ENCODE data around the gene GRIA3.

The GRIA3 gene

DNA sequence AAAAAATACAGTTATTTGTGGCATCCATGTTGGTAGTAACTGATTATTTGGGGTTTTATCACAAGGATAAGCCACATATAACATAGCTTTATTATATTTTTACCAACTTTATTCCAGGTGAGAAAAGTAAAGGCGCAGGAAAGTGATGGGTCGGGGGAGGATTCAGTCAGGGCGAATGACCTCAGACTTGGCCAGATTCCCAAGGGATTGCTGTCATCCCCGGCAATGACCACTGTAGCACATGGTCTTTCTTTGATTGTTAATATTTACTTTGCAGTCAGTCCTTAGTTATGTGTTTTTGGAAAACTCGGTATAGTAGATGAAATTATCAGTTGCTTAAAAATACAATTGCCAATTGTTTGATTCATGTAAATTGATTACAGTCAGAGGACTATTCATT is 17.6 kb downstream of the GRIA3 start:
- DNase-seq: no peak

DNA sequence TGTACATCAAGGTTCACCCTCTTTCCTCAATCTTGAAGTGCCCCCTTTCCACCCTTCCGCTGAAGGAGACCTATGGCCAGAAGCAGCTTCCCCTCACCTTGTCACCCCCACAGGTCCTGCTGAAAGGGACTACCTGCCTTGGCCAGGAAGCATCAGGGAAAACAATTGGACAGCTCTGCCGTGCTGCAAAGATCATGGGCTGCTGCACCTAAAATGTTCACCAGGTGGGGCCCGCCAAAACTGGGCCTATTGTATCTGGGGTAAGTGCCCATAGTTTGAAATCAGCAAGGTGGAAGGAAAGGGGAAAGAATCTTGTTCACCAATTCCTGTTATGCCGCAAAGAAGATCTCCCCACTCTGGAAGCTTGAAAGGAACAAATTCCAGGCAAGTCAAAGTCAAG is 18.4 kb downstream of the GRIA3 start:
- DNase-seq: no peak

DNA sequence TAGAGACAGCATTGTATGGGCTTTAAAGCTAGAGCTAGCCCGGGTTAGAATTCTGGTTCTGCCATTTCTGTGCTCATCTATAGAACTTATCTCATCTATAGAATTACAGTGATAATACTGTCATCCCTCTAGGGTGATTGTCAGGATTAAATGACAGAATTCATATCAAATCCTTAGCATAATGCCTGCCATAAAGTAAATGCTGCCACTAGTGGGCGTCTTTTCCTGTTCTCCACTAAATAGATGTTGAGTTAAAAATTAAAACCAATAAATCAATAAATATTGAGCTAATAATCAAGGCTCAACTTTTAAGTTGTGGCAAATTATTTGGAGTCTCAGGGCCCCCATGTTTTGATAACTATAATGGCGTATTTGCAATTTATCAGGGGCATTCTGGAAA is 19.7 kb downstream of the GRIA3 start:
- DNase-seq: no peak

DNA sequence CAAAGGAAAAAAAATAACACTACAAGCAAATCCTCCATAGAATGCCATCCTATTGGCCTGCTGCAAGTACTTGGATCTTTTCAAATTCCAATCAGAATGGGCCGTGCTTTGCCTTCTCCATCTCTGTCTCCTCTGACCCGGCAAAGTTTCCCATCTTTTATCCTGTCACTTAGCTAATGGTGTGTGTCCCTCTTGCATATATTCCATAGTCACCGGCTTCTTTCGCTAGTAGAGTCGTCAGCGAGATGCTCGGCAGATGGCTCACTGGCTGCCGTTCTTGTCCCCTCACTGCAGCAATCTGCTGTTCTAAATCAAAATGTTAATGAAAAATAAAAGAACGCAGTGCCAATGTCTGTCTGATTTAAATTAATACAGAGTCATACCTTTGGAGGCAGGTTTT is 22.1 kb downstream of the GRIA3 start:
- DNase-seq: no peak

DNA sequence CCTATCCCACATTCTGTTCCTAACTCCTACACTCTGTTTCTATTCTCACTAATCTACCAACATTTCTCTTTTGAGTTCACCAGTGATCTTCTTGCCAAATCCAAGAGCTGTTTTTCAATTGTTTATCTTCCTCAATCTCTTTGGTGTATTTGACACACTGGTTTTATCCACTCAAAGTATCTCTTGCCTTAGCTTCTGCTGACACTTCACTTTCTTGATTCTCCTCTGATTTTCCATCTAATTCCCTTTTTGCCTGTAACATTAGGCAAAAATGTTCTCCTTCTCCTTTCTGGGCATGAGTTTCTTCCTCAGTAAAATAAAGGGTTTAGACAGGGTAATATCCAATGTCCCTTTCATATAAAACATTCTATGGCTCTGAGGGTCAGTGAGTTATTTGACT is 26.2 kb downstream of the GRIA3 start:
- DNase-seq: no peak

DNA sequence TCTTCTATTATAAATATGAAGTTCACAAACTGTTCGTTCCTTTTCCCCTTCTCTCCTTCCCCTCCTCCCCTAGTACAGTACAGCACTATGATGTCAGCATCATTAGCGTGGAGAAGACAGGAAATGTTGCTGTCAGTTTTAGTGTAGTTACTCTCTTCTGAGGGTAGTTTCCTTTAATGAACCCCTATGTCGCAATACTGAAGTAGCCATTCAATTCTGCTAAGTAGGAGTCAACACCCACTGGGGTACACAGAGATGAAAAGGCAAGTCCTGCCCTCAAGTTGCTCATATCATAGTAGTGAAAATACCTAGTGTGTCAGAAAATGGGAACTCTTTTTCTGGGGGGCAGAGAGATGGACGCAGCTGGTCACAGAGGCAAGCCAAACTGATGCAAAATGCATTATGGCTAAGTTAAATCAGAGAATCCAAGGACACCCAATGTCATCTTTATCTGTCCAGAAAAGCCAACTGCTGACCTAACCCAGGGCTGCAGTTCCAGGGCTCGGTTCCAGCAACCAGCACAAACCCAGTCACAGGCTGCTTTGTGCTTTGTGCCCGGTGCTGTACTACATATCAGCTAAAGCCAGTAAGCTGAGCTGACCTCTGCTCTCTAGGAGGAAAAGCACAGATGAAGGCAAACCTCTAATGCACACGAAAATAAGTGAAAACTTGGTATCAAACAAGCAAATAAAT is 31.5 kb downstream of the GRIA3 start:
- DNase-seq: no peak

DNA sequence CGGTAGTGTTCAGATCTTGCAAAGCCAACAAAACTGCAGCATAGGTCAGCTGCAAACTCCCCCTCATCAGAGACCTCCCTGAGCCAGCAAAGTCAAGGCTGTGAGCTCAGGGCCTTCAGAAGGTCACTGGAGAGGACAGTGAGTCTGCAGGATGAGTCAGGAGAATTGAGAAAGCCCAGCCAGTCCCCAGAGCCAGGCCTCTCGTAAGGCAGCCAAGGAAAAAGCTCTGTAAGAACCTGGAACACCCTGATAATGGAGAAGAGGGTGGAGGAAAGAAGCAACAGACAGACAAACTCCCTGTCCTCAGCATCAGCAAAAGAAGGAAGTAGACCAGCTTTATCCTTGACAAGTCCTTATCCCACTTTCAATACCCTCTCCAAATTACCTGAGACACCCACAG is 33.0 kb downstream of the GRIA3 start:
- no peak for DNase-seq

DNA sequence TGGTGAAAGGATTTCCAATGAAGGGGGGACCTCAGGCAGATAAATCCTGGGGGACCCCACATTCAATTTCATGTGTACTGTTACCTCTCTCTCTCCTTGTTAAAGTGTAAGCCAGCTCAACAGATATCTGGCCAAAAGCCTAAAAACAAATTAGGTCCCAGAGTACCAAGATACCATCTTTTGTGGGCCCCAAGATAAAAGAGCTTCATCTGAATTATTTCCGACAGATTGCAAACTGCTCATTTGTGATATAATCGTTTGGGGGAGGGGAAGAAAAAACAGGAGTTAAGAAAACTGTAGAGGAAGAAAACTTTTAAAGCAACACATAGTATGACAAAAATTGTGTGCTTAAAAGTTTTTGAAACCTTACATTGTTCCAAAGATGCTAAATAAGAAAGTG is 33.6 kb downstream of the GRIA3 start:
- DNase-seq: no peak

DNA sequence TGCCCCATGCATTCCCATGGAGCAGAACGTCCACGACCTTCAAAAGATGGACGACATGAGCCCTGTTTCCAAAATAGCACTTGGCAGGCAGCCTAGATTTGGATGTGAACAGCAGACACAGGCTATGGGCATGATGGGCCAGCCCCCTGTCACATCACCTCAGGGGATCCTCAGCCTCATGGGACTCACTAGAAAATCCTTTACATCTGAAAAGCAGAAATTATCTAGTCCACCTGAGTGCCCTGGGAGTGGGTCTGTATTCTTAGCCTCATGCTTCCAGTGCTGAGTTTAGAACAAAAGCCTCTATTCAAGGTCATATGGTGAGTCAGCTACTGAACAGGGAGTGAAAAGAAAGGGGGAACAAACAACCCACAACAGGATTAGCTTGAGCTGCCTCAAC is 35.8 kb downstream of the GRIA3 start:
- DNase-seq: no peak

DNA sequence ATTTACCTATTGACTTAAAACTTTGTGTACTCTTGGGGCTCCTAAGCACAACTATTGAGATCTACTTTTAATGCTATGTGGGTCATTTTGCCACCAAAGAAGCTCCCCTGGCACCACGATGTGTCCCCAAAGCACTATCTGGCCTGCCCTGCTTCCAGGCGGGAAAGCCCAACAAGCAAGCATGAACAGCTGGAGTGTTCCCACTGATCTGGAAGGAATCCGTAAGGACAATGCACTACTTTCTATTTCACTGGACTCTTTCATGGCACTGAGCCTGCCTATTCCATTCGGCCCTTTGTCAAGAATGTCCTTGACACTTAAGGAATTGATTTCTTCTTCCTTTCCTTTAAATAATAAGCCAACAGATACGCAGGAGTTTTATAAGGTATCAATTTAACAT is 38.8 kb downstream of the GRIA3 start:
- no peak for DNase-seq

DNA sequence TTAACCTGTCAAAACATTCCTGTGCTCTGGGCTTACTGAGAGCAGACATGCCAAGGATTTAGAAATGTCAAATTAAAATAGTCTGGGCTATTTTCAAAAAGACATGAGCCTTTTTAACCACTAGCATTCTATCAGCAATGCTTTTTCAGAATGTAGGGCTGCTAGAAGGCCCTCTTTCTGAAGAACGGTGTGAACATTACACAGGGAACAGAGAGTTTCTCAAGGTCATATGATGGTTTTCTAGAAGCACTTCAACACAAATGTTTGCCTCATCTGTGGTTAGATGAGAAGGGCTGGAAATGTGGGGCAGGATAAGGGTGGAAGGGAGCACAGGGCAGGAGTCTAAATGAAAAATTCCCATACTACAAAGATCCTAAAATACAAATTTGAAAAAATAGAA is 39.3 kb downstream of the GRIA3 start:
- DNase-seq: no peak

DNA sequence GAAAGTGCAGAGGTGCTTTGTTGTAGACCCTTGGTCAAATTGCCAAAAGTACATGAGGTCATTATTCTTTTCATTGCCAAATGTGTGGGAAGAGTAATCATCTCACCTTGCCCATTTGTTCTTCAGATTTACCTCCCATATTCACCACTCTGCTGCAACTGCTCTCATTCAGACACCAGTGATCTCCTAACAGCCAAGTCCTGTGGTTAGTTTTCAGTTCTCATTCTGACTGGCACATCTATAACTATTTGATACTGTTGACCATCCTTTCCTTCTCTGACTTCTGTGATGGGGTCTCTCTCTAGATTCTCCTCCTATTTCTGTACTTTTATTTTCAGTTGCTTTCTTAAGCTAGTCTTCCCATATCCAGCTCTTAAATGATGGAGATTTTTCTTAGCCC is 39.8 kb downstream of the GRIA3 start:
- DNase-seq: no peak

DNA sequence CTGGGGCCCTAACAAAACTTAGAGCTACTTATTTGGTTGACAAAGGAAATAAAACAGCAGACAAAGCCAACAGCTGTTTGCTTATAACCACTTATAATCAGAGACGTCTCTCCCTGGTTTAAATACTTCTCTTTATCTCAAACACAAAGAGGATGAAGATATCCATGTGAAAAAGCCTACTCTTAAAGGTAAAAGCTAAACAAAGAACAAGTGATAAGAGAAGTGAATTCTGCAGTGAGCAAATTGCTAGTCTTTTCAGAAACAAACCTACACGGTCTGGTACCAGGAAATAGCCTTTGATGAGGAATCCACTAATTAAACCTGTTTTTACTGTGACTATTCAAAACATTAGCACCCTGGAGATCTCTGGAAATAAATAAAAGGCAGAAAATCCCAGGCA is 46.7 kb downstream of the GRIA3 start:
- DNase-seq: no peak

DNA sequence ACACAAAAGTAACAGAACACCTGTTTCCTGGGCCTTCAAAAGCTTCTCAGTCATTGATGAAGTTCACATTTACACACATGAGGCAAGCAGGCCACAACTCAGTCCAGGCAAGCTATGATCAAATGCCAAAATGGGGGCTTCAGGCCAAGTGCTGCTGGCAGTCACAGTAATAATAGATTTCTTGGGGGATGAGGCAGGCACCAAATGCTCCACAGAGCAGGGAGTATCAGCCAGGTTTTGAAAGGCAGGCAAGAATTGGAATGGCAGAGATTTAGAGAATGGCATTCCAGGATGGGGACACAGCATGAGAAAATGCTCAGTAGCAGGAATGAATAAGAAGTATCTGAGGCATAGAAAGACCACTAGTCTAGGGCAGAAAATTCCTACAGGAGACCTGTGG is 52.8 kb downstream of the GRIA3 start:
- no peak for DNase-seq

DNA sequence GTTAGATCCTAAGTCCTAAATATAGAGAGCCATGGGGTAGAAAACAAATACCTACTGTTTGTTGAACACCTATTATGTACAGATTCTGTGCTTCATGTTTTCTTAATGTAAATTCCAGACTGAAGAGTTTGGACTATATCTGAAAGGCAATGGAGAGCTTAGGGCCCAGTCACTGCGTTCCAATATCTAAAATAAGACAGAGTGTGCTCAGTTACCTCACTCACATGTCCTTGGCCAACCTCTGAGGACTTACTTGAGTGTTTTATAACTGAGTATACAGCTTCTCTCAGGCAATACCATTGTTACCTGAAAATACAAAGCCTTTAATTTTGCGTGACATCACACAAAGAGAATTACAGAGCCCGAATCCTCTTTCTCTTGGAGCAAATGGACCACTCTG is 53.2 kb downstream of the GRIA3 start:
- DNase-seq: no peak

DNA sequence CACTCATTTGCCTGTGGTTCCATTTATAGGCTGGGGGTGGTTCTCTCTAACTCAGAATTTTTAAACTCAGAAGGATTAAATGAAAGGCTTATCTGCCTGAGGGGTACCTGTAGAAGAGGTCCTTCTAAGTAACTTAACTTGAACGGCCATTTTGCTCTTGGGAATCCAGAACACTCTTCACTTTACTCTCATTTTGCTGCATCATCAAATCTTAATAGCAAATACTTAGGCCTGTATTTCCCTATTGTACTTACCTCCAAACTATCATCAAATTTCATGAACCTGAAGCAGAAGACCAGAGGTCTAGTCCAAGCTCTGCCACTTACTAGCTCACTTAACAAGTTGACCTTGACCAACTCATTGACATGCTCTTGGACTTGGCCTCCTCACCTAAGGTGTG is 70.4 kb downstream of the GRIA3 start:
- no peak for DNase-seq

DNA sequence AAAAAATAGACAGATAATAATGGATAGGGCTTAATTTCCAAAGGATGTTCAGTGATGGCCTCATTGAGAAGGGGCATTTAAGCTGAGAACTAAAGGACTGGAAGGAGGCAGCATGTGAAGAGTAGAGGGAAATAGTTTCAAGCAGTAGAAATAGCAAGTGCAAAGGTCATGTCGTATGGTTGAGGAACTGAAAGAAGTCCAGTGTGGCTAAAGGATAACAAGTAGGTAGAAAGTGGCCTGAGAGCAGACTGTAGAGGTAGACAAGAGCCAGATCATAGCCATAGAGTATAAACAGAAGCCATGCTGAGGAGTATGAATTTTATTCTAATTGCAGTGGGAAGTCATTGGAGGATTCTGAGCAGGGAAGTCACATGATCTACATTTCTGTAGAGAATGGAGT is 72.3 kb downstream of the GRIA3 start:
- no peak for DNase-seq

DNA sequence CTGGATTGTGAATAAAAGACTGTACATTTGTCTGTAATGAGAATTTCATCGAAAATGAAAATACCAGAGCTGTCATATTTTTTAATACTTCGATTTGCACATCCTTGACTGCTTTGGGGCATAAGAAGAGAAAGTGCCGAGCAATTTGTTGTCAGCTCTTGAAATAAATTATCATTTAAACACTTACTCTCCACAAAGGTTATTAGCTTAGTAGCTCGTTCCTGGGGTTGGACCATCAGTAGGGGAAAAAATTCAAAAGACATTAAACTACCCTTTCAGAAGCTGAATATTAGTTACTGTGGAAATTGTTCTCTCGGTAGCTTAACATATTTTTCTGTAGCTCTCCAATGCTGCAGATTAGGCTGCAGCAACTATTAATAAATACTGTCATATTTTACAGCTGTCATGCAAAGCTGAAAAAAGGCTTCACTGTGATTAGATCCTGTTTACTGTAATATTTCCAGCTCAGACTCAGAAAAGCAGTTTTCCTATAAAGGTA is 76.9 kb downstream of the GRIA3 start:
- DNase-seq: no peak

DNA sequence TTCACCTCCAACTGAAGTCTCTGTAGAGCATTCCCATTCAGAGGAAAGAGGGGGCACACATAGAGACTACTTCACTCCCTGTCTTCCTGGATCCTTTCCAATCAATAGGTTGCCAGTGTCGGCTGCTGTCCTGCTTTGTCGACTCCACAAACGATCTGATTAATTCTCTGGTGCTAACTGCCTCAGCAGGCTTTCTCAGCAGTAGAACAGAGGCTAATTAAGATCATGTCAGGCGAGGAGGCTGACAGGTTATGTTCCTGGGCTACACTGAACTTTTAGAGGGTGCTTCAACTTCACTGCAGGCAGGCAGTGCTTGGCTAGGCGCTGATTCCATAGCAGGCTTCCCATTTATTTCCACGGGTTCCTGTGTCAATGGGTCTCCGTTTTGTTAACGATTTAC is 79.2 kb downstream of the GRIA3 start:
- DNase-seq: no peak

DNA sequence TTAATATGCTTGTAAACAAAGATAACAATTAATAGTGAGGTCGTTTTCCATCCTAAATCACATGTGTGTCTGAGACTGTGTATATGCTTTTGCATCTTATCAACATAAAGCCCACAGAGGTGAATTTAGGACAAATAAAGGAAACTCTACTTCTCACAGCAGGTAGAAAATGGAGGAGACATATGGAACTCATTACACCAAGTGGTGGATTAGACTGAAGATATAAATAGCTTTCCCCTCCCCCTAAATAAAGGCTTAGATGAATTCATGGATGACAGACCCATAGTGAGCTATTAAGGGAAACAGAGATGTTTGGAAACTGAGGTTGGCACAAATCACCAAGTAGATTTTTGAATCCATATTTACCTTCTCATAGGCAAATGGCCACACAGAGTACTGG is 79.7 kb downstream of the GRIA3 start:
- no peak for DNase-seq

DNA sequence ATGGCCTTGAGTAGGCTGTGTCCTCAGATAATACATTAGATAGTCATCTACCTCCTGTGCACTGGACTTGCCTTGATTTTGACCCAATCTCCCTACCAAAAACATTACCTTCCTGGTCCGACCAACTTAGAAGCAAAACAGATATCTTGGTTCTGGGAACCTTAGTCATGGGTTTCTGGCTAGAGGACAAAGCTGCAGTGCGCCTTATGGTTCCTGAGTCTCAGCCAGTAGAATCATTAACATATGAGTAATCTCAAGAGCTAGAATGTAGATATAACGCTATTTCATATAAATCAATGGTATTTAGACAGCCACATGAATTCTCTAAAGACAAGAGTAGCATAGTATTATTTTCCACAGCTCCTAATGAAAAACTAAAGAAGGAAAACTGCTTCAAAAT is 83.1 kb downstream of the GRIA3 start:
- DNase-seq: no peak

DNA sequence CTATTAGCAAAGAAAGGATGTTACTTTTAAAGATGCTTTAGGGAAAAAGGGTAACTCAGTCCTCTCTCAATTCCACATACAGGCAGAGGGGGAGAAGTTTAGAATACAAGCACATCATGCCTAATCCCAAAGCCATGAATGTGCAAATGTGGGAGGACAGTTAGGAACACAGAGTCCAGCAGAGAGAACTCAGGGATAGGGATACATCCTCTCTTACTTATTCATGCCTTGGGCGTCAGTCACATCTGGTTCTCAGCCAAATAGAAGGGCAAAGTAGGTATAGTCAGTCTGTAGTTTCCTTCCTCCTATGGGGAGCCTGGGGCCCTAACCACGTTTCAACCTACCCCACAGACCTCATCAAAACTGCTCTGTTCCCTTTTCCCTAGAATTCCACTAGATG is 87.8 kb downstream of the GRIA3 start:
- DNase-seq: no peak

DNA sequence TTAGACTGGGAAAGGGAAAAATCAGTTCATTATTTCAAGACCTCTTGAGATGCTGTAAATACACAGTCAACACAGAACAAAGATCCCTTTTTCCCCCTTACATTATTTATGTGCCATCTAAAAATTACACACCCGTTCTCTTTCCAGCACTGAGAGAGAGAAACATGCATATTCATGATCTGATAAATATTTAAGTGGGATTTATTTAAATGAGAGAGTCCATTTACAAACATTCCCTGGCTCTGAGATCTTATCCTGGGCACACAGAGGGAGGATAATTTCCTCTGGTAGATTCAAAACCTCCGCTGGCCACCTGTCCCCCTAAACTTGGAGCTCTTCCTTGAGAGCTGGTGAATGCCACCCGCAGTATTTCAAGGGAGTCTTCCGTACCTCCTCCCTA is 88.6 kb downstream of the GRIA3 start:
- no peak for DNase-seq

DNA sequence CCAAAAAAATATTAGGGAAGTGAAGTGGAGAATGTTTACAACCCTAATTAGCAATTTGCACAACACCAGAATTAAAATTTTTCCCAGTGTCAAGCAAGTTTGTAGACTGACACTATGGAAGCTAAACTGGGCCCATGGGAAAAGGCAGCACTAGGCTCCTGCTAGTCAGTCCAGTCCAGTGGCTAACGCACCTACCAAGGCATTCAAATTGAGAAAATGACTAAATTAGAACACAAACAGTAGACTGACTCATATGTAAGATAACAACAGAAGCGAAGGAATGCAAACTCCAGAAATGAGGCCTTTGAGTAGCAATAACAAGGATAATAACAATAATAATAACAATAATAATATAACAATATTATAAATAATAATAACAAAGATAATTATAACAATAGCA is 90.7 kb downstream of the GRIA3 start:
- no peak for DNase-seq

DNA sequence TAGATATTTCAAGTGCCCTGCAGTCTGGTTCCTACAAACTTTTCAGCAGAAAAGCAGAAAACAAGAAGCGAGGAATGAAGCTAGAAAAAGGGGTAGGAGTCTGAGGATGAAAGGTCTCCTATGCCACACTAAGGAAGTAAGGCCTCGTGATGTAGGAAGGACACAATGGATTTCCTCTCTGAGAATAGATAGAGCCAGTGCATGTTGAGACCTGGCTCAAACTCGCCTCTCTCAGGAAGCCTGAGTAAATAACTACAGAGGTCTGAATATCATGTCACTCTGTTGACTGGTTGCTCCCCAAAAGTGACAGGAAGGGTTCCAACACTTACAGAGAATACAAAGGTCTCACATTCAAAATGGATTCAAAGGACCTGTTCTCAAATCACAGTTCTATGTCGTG is 93.3 kb downstream of the GRIA3 start:
- no peak for DNase-seq

DNA sequence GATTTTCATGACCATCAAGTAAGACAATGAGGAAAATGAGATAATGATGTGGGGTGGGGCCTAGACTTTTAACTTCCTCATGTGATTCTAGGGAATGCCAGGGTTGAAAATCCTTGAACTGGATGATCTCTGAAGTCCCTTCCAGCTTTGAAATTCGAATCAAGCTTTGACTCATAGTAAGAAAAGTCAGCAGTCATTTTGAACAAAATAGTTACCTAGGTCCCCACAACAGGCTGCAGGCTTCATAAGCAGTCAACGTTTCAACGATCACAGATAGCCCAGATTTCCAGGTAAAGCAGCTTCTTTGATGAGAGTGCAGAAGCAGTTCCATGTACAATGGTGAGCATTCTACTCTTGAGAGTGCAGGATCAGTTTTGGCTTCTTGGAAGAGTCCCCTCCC is 93.7 kb downstream of the GRIA3 start:
- DNase-seq: no peak
